HepG2 (cell line): ENCODE results near the gene DLL3. TPM values are rescaled to one million over a fixed set of nuclear protein-coding genes. Genes with fewer than 3 reads are reported as not detected.
A peak's percentile ranks its signal among the peaks of the same experiment; 100 is the strongest.

Source experiments
- ATAC-seq: fragments of 200-7000 bp; cut with Tn5 transposase; 3 replicates; pipeline ENCODE4 v1.9.1; 2020; ENCODE audit warnings: mild to moderate bottlenecking, moderate library complexity
- BruUV-seq: library from RNA; stranded (reverse); fragments of 400-500 nt; replicated peaks from 2 replicates; lab custom pipeline; 2021; lab: Mats Ljungman, UMichigan
- CTCF ChIA-PET: fragments of 300-600 bp; formaldehyde crosslinking; extraction: SDS; loops from one replicate; lab custom pipeline; 2021; ENCODE audit warnings: low total read pairs, inconsistent platforms, low intra/inter-chr PET ratio; lab: Yijun Ruan, JAX
- POLR2A ChIA-PET: fragments of 350-600 bp; sonication (Branson Sonifier 250); formaldehyde crosslinking; loops from one replicate; lab custom pipeline; 2020; ENCODE audit warnings: antibody characterized with exemption, inconsistent platforms; lab: Yijun Ruan, JAX
- DNase-seq: peaks from one replicate; pipeline ENCODE4 v3.0.0-alpha.2; 2015; ENCODE audit warnings: low spot score
- FAIRE-seq: peaks from 3 replicates; lab custom pipeline; 2011; peaks lifted over from hg19 to GRCh38; lab: Jason Lieb, UNC
- H2AFZ ChIP-seq: one replicate; pipeline ENCODE4 v1.6.1; 2011; ENCODE audit warnings: low read length, inconsistent platforms
- H3K27ac ChIP-seq: fragments of 300-600 bp; 3 replicates; pipeline ENCODE4 v1.8.0; 2011; ENCODE audit warnings: mixed run types, mild to moderate bottlenecking, mixed read lengths, low read length, inconsistent platforms; ENCODE audit not compliant: insufficient read depth; ENCODE audit errors: extremely low read length
- H3K27me3 ChIP-seq, 2 experiments: fragments of 200-600 bp in 1 of 2; 2 replicates in 1 of 2; 3 replicates in 1 of 2; pipeline versions ENCODE4 v1.6.0 to v1.8.0; 2011; ENCODE audit warnings: low read length in 2 of 2, mild to moderate bottlenecking in 2 of 2, moderate library complexity in 2 of 2, inconsistent platforms in 1 of 2; ENCODE audit not compliant: insufficient read depth in 2 of 2, control insufficient read depth in 1 of 2
- H3K36me3 ChIP-seq, 2 experiments: fragments of 200-600 bp in 1 of 2; replicated peaks in 1 of 2; 2 replicates in 1 of 2; 3 replicates in 1 of 2; pipeline versions ENCODE4 v1.5.1 to v1.8.0; 2011; ENCODE audit warnings: low read length in 2 of 2, inconsistent platforms in 1 of 2; ENCODE audit not compliant: insufficient read depth in 2 of 2, control insufficient read depth in 1 of 2
- H3K4me1 ChIP-seq: 2 replicates; pipeline ENCODE4 v1.5.1; 2012; ENCODE audit warnings: low read length, inconsistent platforms; ENCODE audit not compliant: insufficient read depth
- H3K4me2 ChIP-seq: 2 replicates; pipeline ENCODE4 v1.6.0; 2011; ENCODE audit warnings: low read depth, low read length, inconsistent platforms
- H3K4me3 ChIP-seq, 3 experiments: fragments of 200-600 bp in 1 of 3; sonication (generic), shearing (Covaris generic) in 1 of 3; replicated peaks in 1 of 3; 2 replicates each; pipeline ENCODE4 v1.5.1; 2011 to 2016; ENCODE audit warnings: low read length in 3 of 3, inconsistent platforms in 2 of 3, low read depth in 2 of 3, mild to moderate bottlenecking in 2 of 3, control low read depth in 1 of 3, mixed read lengths in 1 of 3; ENCODE audit not compliant: insufficient read depth in 1 of 3
- H3K79me2 ChIP-seq: one replicate; pipeline ENCODE4 v1.6.1; 2011; ENCODE audit warnings: low read length, inconsistent platforms; ENCODE audit not compliant: insufficient read depth
- H3K9ac ChIP-seq: 2 replicates; pipeline ENCODE4 v1.6.0; 2011; ENCODE audit warnings: mild to moderate bottlenecking, low read depth, low read length, inconsistent platforms; ENCODE audit not compliant: insufficient read depth
- H3K9me3 ChIP-seq: 2 replicates; pipeline ENCODE4 v1.5.1; 2012; ENCODE audit warnings: mild to moderate bottlenecking, low read length
- H4K20me1 ChIP-seq: 2 replicates; pipeline ENCODE4 v1.6.0; 2011; ENCODE audit warnings: inconsistent platforms, mild to moderate bottlenecking, low read length, moderate library complexity; ENCODE audit not compliant: insufficient read depth
- ETV5 ChIP-seq: IDR thresholded peaks from 2 replicates; pipeline ENCODE4 v1.6.1; 2018; ENCODE audit warnings: missing biosample characterization, missing genetic modification reagents, inconsistent platforms, borderline replicate concordance
- FOXK1 ChIP-seq: sonication (generic); formaldehyde crosslinking; IDR thresholded peaks from 2 replicates; pipeline ENCODE4 v1.4.0; 2020; ENCODE audit warnings: low read depth, missing genetic modification reagents, borderline replicate concordance
- HOXA3 ChIP-seq: sonication (generic); formaldehyde crosslinking; IDR thresholded peaks from 2 replicates; pipeline ENCODE4 v1.5.0; 2020; ENCODE audit warnings: missing genetic modification reagents
- ISX ChIP-seq: sonication (generic); formaldehyde crosslinking; conservative IDR thresholded peaks from 2 replicates; pipeline ENCODE4 v1.5.0; 2020; ENCODE audit warnings: missing genetic modification reagents
- MTERF4 ChIP-seq: sonication (generic); formaldehyde crosslinking; IDR thresholded peaks from 2 replicates; pipeline ENCODE4 v1.8.0; 2023; ENCODE audit warnings: mild to moderate bottlenecking, missing genetic modification reagents
- PRPF4 ChIP-seq: fragments of 200-400 bp; formaldehyde crosslinking; IDR thresholded peaks from 2 replicates; pipeline ENCODE4 v1.6.1; 2016; ENCODE audit warnings: low read length, low read depth; ENCODE audit not compliant: poor library complexity, severe bottlenecking
- RFX1 ChIP-seq: fragments of 450-650 bp; IDR thresholded peaks from 2 replicates; pipeline ENCODE4 v1.6.1; 2017
- RFXANK ChIP-seq: IDR thresholded peaks from 2 replicates; pipeline ENCODE4 v1.6.1; 2016
- RORA ChIP-seq: sonication (generic); formaldehyde crosslinking; IDR thresholded peaks from 2 replicates; pipeline ENCODE4 v1.5.0; 2020; ENCODE audit warnings: mild to moderate bottlenecking, missing genetic modification reagents, moderate library complexity
- SALL1 ChIP-seq: sonication (generic); formaldehyde crosslinking; IDR thresholded peaks from 2 replicates; pipeline ENCODE4 v1.8.0; 2022; ENCODE audit warnings: mild to moderate bottlenecking, missing genetic modification reagents
- STAT5B ChIP-seq: sonication (generic); formaldehyde crosslinking; IDR thresholded peaks from 2 replicates; pipeline ENCODE4 v1.4.0; 2020; ENCODE audit warnings: missing genetic modification reagents
- TCF7 ChIP-seq: sonication (generic); IDR thresholded peaks from 2 replicates; pipeline ENCODE4 v1.6.1; 2016; ENCODE audit warnings: antibody characterized with exemption, low read depth
- TEAD3 ChIP-seq: optimal IDR thresholded peaks from 2 replicates; pipeline ENCODE3; 2016; ENCODE audit warnings: borderline replicate concordance
- ZFP41 ChIP-seq: sonication (generic); formaldehyde crosslinking; IDR thresholded peaks from 2 replicates; pipeline ENCODE4 v1.4.0; 2020; ENCODE audit warnings: mild to moderate bottlenecking, missing genetic modification reagents, borderline replicate concordance
- ZNF251 ChIP-seq: sonication (generic); formaldehyde crosslinking; IDR thresholded peaks from 2 replicates; pipeline ENCODE4 v1.9.0; 2021; ENCODE audit warnings: mild to moderate bottlenecking, missing genetic modification reagents
- ZNF335 ChIP-seq: sonication (generic); formaldehyde crosslinking; IDR thresholded peaks from 2 replicates; pipeline ENCODE4 v1.4.0; 2020; ENCODE audit warnings: missing genetic modification reagents
- ZNF430 ChIP-seq: sonication (generic); formaldehyde crosslinking; IDR thresholded peaks from 2 replicates; pipeline ENCODE4 v1.9.0; 2021; ENCODE audit warnings: mild to moderate bottlenecking, missing genetic modification reagents
- ZNF569 ChIP-seq: sonication (generic); formaldehyde crosslinking; IDR thresholded peaks from 2 replicates; pipeline ENCODE4 v1.5.0; 2020; ENCODE audit warnings: mild to moderate bottlenecking, missing genetic modification reagents, moderate library complexity, borderline replicate concordance
- ZNF605 ChIP-seq: sonication (generic); formaldehyde crosslinking; IDR thresholded peaks from 2 replicates; pipeline ENCODE4 v1.8.0; 2022; ENCODE audit warnings: mild to moderate bottlenecking, missing genetic modification reagents
- ZNF740 ChIP-seq: sonication (generic); formaldehyde crosslinking; IDR thresholded peaks from 2 replicates; pipeline ENCODE4 v1.4.0; 2020; ENCODE audit warnings: missing genetic modification reagents
- WGBS: methylation state at CpG from one replicate; pipeline ENCODE4 v1.1.6; 2017; ENCODE audit warnings: low lambda C conversion rate; 5-methylcytosine and 5-hydroxymethylcytosine counted together
- in situ Hi-C: cut with HindIII; loops from 2 replicates; pipeline ENCODE4 v1.10.0; 2017; ENCODE audit warnings: low pct_unique_long_range_greater_than_20kb; ENCODE audit not compliant: extremely low pct_ligation_motif_present
- intact Hi-C: fragments of 100-400 bp; cut with micrococcal nuclease; formaldehyde crosslinking; loops from one replicate; pipeline ENCODE4 v1.10.0; 2022; ENCODE audit not compliant: unreplicated experiment
- polyA plus RNA-seq, 8 experiments: library from polyadenylated mRNA; depleted of rRNA in 3 of 8; stranded (reverse) in 7 of 8; unstranded in 1 of 8; fragments of >200 nt; fragmentation: Illumina TruSeq in 4 of 8; extraction: Trizol in 4 of 8; gene quantifications; 2 replicates each; pipeline versions ENCODE4 v1.2.1 to v1.2.3, GENCODE V29; 2011 to 2016; ENCODE audit warnings: low read depth in 4 of 8, missing spikeins in 1 of 8, mixed read lengths in 1 of 8; ENCODE audit not compliant: insufficient read depth in 1 of 8
- total RNA-seq, 5 experiments: library from RNA; depleted of rRNA; stranded (reverse); fragments of >200 nt; fragmentation: Illumina TruSeq; extraction: Trizol; gene quantifications; 2 replicates each; pipeline ENCODE4 v1.2.3, GENCODE V29; 2016; ENCODE audit warnings: low read depth in 1 of 5

Gene DLL3
- total and polyA plus RNA-seq, 2 of the 13 experiments (the other 11 are each of a cell fraction or from before 2014, with no cell fraction given) = 0.35 to 0.55 TPM

- H3K27ac ChIP-seq = no peak overlapping the region
- BruUV-seq = no TSS peak
- DNase-seq = no peak
- H3K4me1 ChIP-seq = peaks cover 7% of the 10 kb centered on the region; the same call in 1 of the 2 replicates
- no peak overlapping the region for H3K4me2 ChIP-seq
- H3K27me3 ChIP-seq = peaks cover 1 to 12% of the 10 kb centered on the region in 2 experiments; a peak in 3 of 5 replicates
- TF ChIP-seq ZNF569 (no peak), TCF7 (no peak), RFXANK (CRISPR knock-in tag) (no peak), HOXA3 (CRISPR knock-in tag) (no peak), ISX (CRISPR knock-in tag) (no peak), RFX1 (peak; percentile 56; the same call in 1 of the 2 replicates), PRPF4 (no peak)
- TF ChIP-seq, all 625 proteins: peak for 1
- FAIRE-seq (no peak), ATAC-seq (no peak)
- ChIA-PET POLR2A (no interaction called here), CTCF (no interaction called here)
- no peaks in the 10 kb centered on the region for H3K36me3 ChIP-seq
- intact Hi-C loops = no loop called here
- H4K20me1 ChIP-seq = no peaks in the 10 kb centered on the region
- in situ Hi-C loops = no loop called here
- no peak overlapping the region for H3K9ac ChIP-seq
- H2AFZ ChIP-seq = no peak overlapping the region
- no peaks in the 10 kb centered on the region for H3K9me3 ChIP-seq
- no peaks in the 10 kb centered on the region for H3K79me2 ChIP-seq
- H3K4me3 ChIP-seq = no peak overlapping the region
- WGBS = 6% methylated on average over 8 of the region's 8 CpGs
Observed at GRCh38 chr19:39546599-39546998, 47.9 kb downstream of the DLL3 start.

- DNase-seq (no peak), FAIRE-seq (no peak), ATAC-seq (no peak)
- H3K4me3 ChIP-seq = no peak overlapping the region
- H3K36me3 ChIP-seq = no peaks in the 10 kb centered on the region
- H4K20me1 ChIP-seq = no peaks in the 10 kb centered on the region
- H2AFZ ChIP-seq = no peak overlapping the region
- no peak overlapping the region for H3K4me2 ChIP-seq
- peaks cover 1 to 10% of the 10 kb centered on the region in 2 experiments; a peak in 3 of 5 replicates for H3K27me3 ChIP-seq
- no TSS peak for BruUV-seq
- H3K9ac ChIP-seq = no peak overlapping the region
- H3K9me3 ChIP-seq = no peaks in the 10 kb centered on the region
- no peak overlapping the region for H3K27ac ChIP-seq
- in situ Hi-C loops = loop anchor here (5.0 kb wide), 1 partner anchor 122 kb away; no protein-coding TSS in a partner anchor
- CTCF ChIA-PET = interaction anchor here (3.5 kb wide), 1 partner anchor 122 kb away, joined by 49 read pairs; no protein-coding TSS in a partner anchor
- WGBS = 18% methylated on average over 5 of the region's 5 CpGs
- intact Hi-C loops = no loop called here
- H3K79me2 ChIP-seq = no peaks in the 10 kb centered on the region
- TF ChIP-seq ZFP41 = no peak
- no peak for TF ChIP-seq TEAD3
- no peak for TF ChIP-seq STAT5B (CRISPR knock-in tag)
- no peak for TF ChIP-seq ZNF430 (CRISPR knock-in tag)
- TF ChIP-seq ZNF605 (CRISPR knock-in tag) = no peak
- no peak for TF ChIP-seq SALL1
- no peak for TF ChIP-seq ETV5 (CRISPR knock-in tag)
- TF ChIP-seq ZNF740 = no peak
- no peak for TF ChIP-seq RORA (CRISPR knock-in tag)
- TF ChIP-seq FOXK1 (CRISPR knock-in tag) = no peak
- TF ChIP-seq MTERF4 (CRISPR knock-in tag) = no peak
- TF ChIP-seq ZNF335 (CRISPR knock-in tag) = no peak
- no peak for TF ChIP-seq ZNF251 (CRISPR knock-in tag)
- no peaks in the 10 kb centered on the region for H3K4me1 ChIP-seq
- POLR2A ChIA-PET = no interaction called here
Observed at GRCh38 chr19:39550197-39550596, 51.5 kb downstream of the DLL3 start.
